ENCODE measurements around the gene NALCN.

Gene NALCN

DNA sequence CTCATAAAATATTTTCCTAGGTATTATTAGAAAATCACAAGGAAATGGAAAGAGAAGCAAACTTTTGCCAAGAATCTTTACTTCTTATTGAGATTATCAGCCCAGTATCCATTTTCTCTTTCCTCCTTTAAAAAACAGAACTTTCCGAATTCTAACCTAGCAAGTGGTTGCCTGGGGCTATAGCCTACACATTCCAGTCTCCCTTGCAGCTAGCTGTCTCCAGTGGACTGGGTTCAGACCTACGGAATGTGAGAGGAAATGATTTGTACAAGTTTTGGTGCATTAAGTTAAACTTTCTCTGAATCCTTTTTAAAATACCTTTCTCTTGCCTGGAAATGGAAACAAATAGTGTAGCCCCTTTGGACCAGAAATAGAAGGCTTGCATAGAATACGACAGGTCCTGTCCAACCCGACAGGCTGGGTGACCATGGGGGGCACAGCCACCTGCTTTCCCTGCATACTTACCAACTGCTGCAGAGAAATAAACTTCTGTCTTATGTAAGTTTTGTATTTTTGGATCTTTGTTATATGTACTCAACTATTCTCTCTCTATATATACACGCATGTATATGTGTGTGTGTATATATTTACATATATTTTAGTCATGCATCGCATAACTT, 185.9 kb downstream of the NALCN start:
- H3K27me3 ChIP-seq (ENCODE audit: control insufficient read depth, insufficient read depth, low read length, poor library complexity, severe bottlenecking): no peaks in the 10 kb centered on the region
- no peaks in the 10 kb centered on the region for H3K36me3 ChIP-seq (ENCODE audit: control insufficient read depth, insufficient read depth, low read length)
- no peak overlapping the region for H3K4me3 ChIP-seq (ENCODE audit: insufficient read depth, low read depth, low read length)
- 85 to 92% methylated on average over 4 of the region's 6 CpGs for WGBS, 2 experiments
- no peaks in the 10 kb centered on the region for H3K9me3 ChIP-seq (ENCODE audit: control insufficient read depth, low read length)
- H3K4me1 ChIP-seq (ENCODE audit: control insufficient read depth, insufficient read depth, low read length): no peaks in the 10 kb centered on the region
- H3K27ac ChIP-seq (ENCODE audit: insufficient read depth, low read depth, low read length, poor library complexity, severe bottlenecking): no peak overlapping the region

DNA sequence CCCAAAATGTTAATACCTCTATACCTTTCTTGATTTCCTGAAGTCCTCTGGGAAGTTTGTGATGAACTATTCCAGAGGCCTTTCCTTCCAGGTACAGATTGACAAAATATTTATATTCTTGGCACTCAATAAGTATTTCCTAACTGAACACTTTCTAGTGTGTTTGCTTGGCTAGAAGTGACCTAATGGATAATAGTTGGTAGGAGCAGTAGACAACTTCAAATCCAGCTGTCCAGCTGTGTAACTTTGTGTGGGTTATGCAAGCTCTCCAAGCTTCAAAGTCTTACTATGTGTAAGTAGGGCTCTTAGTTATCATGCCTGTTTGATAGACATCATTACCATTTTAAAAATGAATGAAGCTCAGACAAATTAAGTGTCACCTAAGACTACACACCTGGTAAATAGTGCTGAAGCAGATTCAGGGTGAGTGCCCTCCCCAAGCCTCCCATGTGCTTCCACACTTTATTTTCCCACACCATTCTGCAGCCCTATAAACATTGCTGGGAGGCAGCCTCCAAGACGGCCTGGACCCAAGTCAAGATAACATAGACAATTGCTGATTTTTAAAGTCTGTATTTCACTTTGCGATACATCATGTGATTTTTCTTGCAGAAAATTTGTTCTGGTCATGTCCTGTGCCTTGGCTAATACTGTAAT, 196.6 kb downstream of the NALCN start:
- H3K4me1 ChIP-seq (ENCODE audit: control insufficient read depth, insufficient read depth, low read length): no peaks in the 10 kb centered on the region
- no peaks in the 10 kb centered on the region for H3K9me3 ChIP-seq (ENCODE audit: control insufficient read depth, low read length)
- no peaks in the 10 kb centered on the region for H3K36me3 ChIP-seq (ENCODE audit: control insufficient read depth, insufficient read depth, low read length)
- H3K27ac ChIP-seq (ENCODE audit: insufficient read depth, low read depth, low read length, poor library complexity, severe bottlenecking): no peak overlapping the region
- H3K27me3 ChIP-seq (ENCODE audit: control insufficient read depth, insufficient read depth, low read length, poor library complexity, severe bottlenecking): no peaks in the 10 kb centered on the region
- H3K4me3 ChIP-seq (ENCODE audit: insufficient read depth, low read depth, low read length): no peak overlapping the region
- 90 to 95% methylated on average over 2 of the region's 2 CpGs for WGBS, 2 experiments

DNA sequence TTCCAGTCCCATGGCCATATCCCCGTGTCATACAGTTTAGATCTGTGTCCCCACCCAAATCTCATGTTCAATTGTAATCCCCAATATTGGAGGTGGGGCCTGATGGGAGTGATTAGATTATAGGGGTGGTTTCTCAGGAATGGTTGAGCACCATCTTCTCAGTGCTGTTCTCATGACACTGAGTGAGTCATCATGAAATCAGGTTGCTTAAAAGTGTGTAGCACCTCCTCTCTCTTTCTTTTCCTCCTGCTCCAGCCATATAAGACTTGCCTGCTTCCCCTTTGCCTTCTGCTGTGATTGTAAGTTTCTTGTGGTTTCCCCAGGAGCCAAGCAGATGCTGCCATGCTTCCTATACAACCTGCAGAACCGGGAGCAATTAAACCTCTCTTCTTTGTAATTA, 197.8 kb downstream of the NALCN start:
- 65 to 100% methylated on average over 2 of the region's 2 CpGs for WGBS, 2 experiments
- no peaks in the 10 kb centered on the region for H3K4me1 ChIP-seq (ENCODE audit: control insufficient read depth, insufficient read depth, low read length)

DNA sequence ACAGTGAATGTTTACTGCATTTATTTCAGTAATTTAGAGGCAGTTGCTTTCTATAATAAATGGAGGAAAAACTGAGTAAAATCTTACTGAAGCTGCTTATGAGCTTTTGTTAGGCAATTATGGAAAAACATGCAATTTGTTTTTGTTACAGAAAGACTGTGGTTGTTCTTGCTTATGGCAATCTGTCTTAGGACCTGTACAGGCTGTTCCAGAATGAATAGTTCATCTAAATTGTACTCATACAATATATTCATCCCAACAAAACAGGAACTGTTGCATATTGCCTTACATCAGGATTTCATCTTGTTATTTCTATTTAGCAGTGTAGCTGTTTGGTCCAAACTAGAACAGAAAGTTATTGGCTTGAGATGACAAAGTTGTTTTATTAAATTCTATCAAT, 199.2 kb downstream of the NALCN start:
- Histone ChIP-seq H3K4me3 (ENCODE audit: insufficient read depth, low read depth, low read length) (no peak overlapping the region), H3K27me3 (ENCODE audit: control insufficient read depth, insufficient read depth, low read length, poor library complexity, severe bottlenecking) (no peaks in the 10 kb centered on the region), H3K27ac (ENCODE audit: insufficient read depth, low read depth, low read length, poor library complexity, severe bottlenecking) (no peak overlapping the region), H3K9me3 (ENCODE audit: control insufficient read depth, low read length) (no peaks in the 10 kb centered on the region), H3K36me3 (ENCODE audit: control insufficient read depth, insufficient read depth, low read length) (no peaks in the 10 kb centered on the region), H3K4me1 (ENCODE audit: control insufficient read depth, insufficient read depth, low read length) (no peaks in the 10 kb centered on the region)

More for the DNA sequence above, 197.8 kb downstream of the NALCN start:
- Histone ChIP-seq H3K4me3 (ENCODE audit: insufficient read depth, low read depth, low read length) (no peak overlapping the region), H3K9me3 (ENCODE audit: control insufficient read depth, low read length) (no peaks in the 10 kb centered on the region), H3K36me3 (ENCODE audit: control insufficient read depth, insufficient read depth, low read length) (no peaks in the 10 kb centered on the region), H3K27ac (ENCODE audit: insufficient read depth, low read depth, low read length, poor library complexity, severe bottlenecking) (no peak overlapping the region), H3K27me3 (ENCODE audit: control insufficient read depth, insufficient read depth, low read length, poor library complexity, severe bottlenecking) (no peaks in the 10 kb centered on the region)

DNA sequence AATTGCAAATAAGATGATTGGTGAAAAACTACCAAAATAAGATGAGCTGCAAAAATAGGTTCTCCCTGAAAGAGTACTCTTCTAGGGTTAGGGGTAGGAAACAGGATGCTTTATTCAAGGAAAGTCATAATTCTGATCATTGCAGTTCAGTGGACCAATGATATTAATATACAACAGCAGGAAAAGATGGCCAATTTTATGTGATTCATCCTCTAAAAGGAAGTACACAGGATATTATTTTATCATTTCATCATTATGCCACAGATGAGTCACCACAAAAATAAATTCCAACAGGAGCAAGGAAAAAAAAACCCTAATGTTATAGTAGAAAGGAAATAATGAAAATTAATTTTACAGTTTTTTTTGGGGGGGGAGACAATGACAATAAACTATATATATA, 205.0 kb downstream of the NALCN start:
- Histone ChIP-seq H3K27ac (ENCODE audit: insufficient read depth, low read depth, low read length, poor library complexity, severe bottlenecking) (no peak overlapping the region), H3K4me1 (ENCODE audit: control insufficient read depth, insufficient read depth, low read length) (no peaks in the 10 kb centered on the region), H3K27me3 (ENCODE audit: control insufficient read depth, insufficient read depth, low read length, poor library complexity, severe bottlenecking) (no peaks in the 10 kb centered on the region), H3K4me3 (ENCODE audit: insufficient read depth, low read depth, low read length) (no peak overlapping the region), H3K36me3 (ENCODE audit: control insufficient read depth, insufficient read depth, low read length) (no peaks in the 10 kb centered on the region), H3K9me3 (ENCODE audit: control insufficient read depth, low read length) (no peaks in the 10 kb centered on the region)

DNA sequence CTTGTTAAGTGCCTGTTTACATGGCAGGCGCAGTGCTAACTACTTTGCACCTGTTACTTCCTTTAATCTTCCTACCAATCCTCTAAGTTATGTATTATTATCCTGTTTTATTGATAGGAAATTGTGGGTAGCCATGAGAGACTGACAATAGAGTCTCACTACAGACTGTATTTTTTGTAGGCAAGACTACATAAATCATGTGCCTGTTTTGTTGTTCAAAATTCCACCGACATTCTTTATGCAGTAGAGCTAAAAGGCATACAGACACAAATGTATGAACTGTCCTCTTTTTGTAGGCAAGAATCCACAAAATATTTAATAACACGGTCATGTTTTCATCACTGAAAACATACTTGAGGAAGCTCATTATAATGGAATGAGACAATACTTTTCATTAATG, 205.5 kb downstream of the NALCN start:
- Histone ChIP-seq H3K27me3 (ENCODE audit: control insufficient read depth, insufficient read depth, low read length, poor library complexity, severe bottlenecking) (no peaks in the 10 kb centered on the region), H3K4me3 (ENCODE audit: insufficient read depth, low read depth, low read length) (no peak overlapping the region), H3K9me3 (ENCODE audit: control insufficient read depth, low read length) (no peaks in the 10 kb centered on the region), H3K4me1 (ENCODE audit: control insufficient read depth, insufficient read depth, low read length) (no peaks in the 10 kb centered on the region), H3K36me3 (ENCODE audit: control insufficient read depth, insufficient read depth, low read length) (no peaks in the 10 kb centered on the region), H3K27ac (ENCODE audit: insufficient read depth, low read depth, low read length, poor library complexity, severe bottlenecking) (no peak overlapping the region)
- 83 to 100% methylated on average over 2 to 3 of the region's 3 CpGs for WGBS, 2 experiments

DNA sequence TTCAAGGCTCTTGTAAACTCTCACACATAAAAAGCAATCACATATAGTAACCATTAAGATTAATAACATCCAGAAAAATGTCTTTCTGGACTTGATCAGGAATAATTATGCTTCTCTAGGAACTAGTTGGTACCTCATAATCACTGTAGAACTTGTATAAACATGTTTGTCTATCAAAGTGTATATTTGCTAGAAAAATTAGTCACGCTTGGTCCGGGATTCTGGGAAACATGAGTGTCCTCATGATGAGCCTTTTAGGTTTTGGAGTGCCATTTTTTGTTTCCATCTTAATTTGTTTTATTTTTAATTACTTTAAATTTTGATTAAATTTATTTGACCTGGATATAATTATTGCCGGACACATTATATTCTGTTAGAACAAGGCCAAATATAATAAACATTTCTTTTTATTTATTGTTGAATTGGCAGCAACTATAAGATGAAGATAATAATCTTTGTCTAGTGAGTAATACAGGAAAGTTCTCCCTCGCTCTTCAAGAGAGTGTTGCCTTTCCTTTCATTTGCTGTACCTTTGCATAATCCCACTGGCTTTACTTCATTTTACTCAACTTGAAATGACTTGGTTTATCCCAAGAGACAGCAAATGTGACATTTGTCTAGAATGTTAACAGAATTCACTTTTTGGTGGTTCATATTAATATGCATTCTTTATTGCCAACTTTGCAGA, 207.0 kb downstream of the NALCN start:
- no peaks in the 10 kb centered on the region for H3K36me3 ChIP-seq (ENCODE audit: control insufficient read depth, insufficient read depth, low read length)
- no peaks in the 10 kb centered on the region for H3K27me3 ChIP-seq (ENCODE audit: control insufficient read depth, insufficient read depth, low read length, poor library complexity, severe bottlenecking)
- 99 to 100% methylated on average over 3 of the region's 4 CpGs for WGBS, 2 experiments
- H3K4me1 ChIP-seq (ENCODE audit: control insufficient read depth, insufficient read depth, low read length): no peaks in the 10 kb centered on the region
- no peaks in the 10 kb centered on the region for H3K9me3 ChIP-seq (ENCODE audit: control insufficient read depth, low read length)
- H3K27ac ChIP-seq (ENCODE audit: insufficient read depth, low read depth, low read length, poor library complexity, severe bottlenecking): no peak overlapping the region
- no peak overlapping the region for H3K4me3 ChIP-seq (ENCODE audit: insufficient read depth, low read depth, low read length)

DNA sequence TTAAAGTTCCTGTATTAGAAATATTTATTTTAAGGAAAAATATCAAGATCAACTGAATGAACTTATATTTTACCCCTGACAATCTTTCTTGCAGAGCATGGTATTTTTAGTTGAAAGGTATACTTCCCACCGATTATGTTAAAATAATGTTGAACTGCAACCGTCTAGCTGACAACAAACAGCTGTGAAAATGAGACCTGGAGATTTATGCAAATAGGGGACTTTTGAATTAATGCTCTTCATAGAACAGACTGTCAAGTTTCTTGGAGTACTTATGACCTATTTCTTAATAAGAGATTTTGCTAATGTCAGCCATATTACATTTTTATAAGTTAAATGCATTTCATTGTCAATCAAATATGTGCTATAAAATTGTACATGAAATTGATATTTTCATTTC, 210.9 kb downstream of the NALCN start:
- Histone ChIP-seq H3K4me3 (ENCODE audit: insufficient read depth, low read depth, low read length) (no peak overlapping the region), H3K9me3 (ENCODE audit: control insufficient read depth, low read length) (no peaks in the 10 kb centered on the region), H3K4me1 (ENCODE audit: control insufficient read depth, insufficient read depth, low read length) (no peaks in the 10 kb centered on the region), H3K27me3 (ENCODE audit: control insufficient read depth, insufficient read depth, low read length, poor library complexity, severe bottlenecking) (no peaks in the 10 kb centered on the region), H3K36me3 (ENCODE audit: control insufficient read depth, insufficient read depth, low read length) (no peaks in the 10 kb centered on the region), H3K27ac (ENCODE audit: insufficient read depth, low read depth, low read length, poor library complexity, severe bottlenecking) (no peak overlapping the region)
- WGBS, 2 experiments: 95 to 98% methylated on average over 2 of the region's 2 CpGs

DNA sequence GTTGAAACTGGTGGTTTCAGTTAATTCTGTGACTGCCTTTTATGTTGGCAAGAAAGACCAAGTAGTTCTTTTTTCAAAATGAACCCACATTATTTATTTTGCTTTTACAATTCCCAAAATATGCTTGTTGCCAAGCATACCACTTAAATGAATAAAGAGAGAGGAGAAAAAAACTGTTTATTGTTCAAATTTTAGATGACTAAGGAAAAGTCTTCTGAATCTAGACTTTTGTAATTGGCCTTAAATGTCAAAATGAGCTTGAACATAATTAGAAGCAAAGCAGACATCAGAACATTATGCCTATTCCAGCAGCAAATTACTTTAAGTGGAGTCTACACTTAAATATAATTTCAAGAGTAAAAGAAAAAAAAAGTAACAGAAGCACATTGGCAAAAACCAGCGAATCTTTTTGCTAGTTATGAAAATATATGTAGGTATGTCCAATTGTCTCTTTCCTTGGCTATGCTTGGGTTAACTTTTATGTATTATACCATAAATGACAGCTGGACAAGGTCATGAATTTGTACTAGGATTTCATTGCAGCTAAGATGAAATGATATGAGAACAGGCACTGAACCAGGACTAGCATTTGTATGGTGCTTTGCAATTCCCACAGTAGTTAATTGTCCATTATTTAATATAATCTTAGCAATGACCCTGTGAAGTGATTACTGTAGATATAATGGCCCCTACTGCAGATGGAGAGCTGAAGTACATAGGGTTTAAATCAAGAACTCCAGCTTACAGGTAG, 211.9 kb downstream of the NALCN start:
- WGBS, 2 experiments: 83 to 100% methylated on average over 1 of the region's 1 CpG
- Histone ChIP-seq H3K4me3 (ENCODE audit: insufficient read depth, low read depth, low read length) (no peak overlapping the region), H3K27ac (ENCODE audit: insufficient read depth, low read depth, low read length, poor library complexity, severe bottlenecking) (no peak overlapping the region), H3K9me3 (ENCODE audit: control insufficient read depth, low read length) (no peaks in the 10 kb centered on the region), H3K4me1 (ENCODE audit: control insufficient read depth, insufficient read depth, low read length) (no peaks in the 10 kb centered on the region), H3K27me3 (ENCODE audit: control insufficient read depth, insufficient read depth, low read length, poor library complexity, severe bottlenecking) (no peaks in the 10 kb centered on the region), H3K36me3 (ENCODE audit: control insufficient read depth, insufficient read depth, low read length) (no peaks in the 10 kb centered on the region)

DNA sequence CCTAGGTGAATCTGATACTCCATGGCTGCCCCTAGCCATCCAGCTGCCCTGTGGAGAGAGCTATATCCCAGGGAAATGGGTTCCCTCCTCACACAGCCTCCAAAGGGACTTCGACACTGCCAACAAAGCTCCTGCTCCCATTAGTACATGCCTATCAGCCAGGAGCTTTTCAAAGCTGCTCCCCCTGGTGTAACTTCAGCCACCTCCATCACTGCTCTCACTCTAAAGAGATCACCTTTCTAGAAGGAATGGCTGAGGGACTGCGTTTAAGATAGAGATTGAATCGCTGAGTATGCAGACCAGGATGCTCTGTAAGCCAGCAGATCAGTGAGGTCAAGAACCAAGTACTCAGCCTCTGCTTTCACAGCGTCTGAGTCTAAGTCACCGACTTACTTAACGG, 213.7 kb downstream of the NALCN start:
- Histone ChIP-seq H3K27me3 (ENCODE audit: control insufficient read depth, insufficient read depth, low read length, poor library complexity, severe bottlenecking) (no peaks in the 10 kb centered on the region), H3K9me3 (ENCODE audit: control insufficient read depth, low read length) (no peaks in the 10 kb centered on the region), H3K36me3 (ENCODE audit: control insufficient read depth, insufficient read depth, low read length) (no peaks in the 10 kb centered on the region), H3K27ac (ENCODE audit: insufficient read depth, low read depth, low read length, poor library complexity, severe bottlenecking) (no peak overlapping the region), H3K4me3 (ENCODE audit: insufficient read depth, low read depth, low read length) (no peak overlapping the region), H3K4me1 (ENCODE audit: control insufficient read depth, insufficient read depth, low read length) (no peaks in the 10 kb centered on the region)
- WGBS, 2 experiments: 63% methylated on average over 6 of the region's 6 CpGs
